A673 (cell line): Measurements from ENCODE around the gene CHID1.

Experiments
- CTCF ChIP-seq: fragments of 300-800, 200-600 bp; sonication (generic); conservative IDR thresholded peaks from 2 replicates; pipeline ENCODE4 v1.5.1; 2017; ENCODE audit warnings: low read depth, mild to moderate bottlenecking, antibody characterized with exemption, low read length, moderate library complexity, mixed read lengths
- EZH2 ChIP-seq: fragments of 200-600 bp; sonication (generic); IDR thresholded peaks from 2 replicates; pipeline ENCODE4 v1.6.1; 2017; ENCODE audit warnings: borderline replicate concordance, low read depth, mild to moderate bottlenecking, mixed read lengths, antibody characterized with exemption, low read length; ENCODE audit not compliant: poor library complexity, severe bottlenecking

DNA sequence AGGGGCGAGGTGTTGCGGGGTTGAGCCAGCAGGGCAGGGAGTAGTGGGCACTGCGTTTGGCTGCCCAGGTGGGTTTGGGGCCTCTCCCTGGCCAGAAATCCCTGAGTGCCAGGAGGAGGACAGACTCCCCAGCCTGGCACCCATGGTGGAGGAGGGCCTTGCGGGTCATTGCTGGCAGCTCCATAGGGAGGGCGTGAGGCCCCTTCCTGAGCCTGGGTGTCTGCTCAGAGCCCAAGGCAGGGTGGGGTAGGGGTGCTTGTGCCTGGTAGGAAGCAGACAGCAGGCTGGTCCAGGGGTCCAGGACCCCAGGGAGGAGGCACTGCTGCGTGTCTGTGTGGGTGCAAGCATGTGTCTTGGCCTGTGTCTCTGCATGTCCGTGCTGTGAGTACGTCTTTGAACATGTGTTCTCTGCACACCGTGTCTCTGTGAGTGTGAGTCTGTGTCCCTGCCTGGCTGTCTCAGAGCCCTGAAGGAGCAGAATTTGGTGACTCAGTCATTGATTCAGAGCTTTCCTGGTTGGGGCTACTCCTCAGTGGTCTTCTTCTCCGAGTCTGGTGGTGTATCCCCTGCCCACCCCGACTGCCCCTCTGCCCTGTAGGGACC lies 64.0 kb downstream of the CHID1 start:
- TF ChIP-seq EZH2 = no peak
- no peak for TF ChIP-seq CTCF
